Tibial artery (tissue), 4 donors: Measurements from ENCODE around the gene DNAJC13.

Source experiments
- DNase-seq, 2 donors: peaks; one replicate each; pipeline ENCODE4 v3.0.0-alpha.2; 2019
- H3K27ac ChIP-seq, 2 donors: fragments of 200-600 bp; sonication (generic) in 1 of 2; 1 replicate in 1 of 2; 2 replicates in 1 of 2; pipeline ENCODE4 v1.5.1; 2018 to 2019; ENCODE audit warnings: mild to moderate bottlenecking in 1 of 2
- H3K27me3 ChIP-seq, 2 donors: fragments of 200-600 bp; sonication (generic) in 1 of 2; one replicate each; pipeline versions ENCODE4 v1.5.1 to v1.6.0; 2016 to 2019
- H3K36me3 ChIP-seq, 3 donors: fragments of 200-600 bp; sonication (generic) in 2 of 3; one replicate each; pipeline ENCODE4 v1.5.1; 2016 to 2019; ENCODE audit warnings: mild to moderate bottlenecking in 2 of 3
- H3K4me1 ChIP-seq, 4 donors: fragments of 200-600 bp; sonication (generic) in 2 of 4; 1 replicate in 3 of 4; 2 replicates in 1 of 4; pipeline ENCODE4 v1.5.1; 2016 to 2019
- H3K4me3 ChIP-seq, 2 donors: fragments of 200-600 bp; sonication (generic) in 1 of 2; 1 replicate in 1 of 2; 2 replicates in 1 of 2; pipeline ENCODE4 v1.5.1; 2018 to 2019; ENCODE audit warnings: mild to moderate bottlenecking in 2 of 2
- H3K9me3 ChIP-seq, 3 donors: fragments of 200-600 bp; sonication (generic) in 1 of 3; one replicate each; pipeline ENCODE4 v1.5.1; 2016 to 2019
- intact Hi-C: fragments of 100-400 bp; cut with DNase I; formaldehyde crosslinking; loops from one replicate; pipeline ENCODE4 v1.15.0; 2023; ENCODE audit warnings: low total_unique reads
- TF ChIP-seq, protein P1 (sequence below), 2 experiments: fragments of 200-600 bp in 1 of 2; fragments of 450-650 bp in 1 of 2; IDR thresholded peaks; one replicate each; pipeline ENCODE4 v1.5.1; 2017 to 2019; ENCODE audit warnings: antibody characterized with exemption in 2 of 2, mild to moderate bottlenecking in 1 of 2, moderate library complexity in 1 of 2

DNAJC13 gene

DNA sequence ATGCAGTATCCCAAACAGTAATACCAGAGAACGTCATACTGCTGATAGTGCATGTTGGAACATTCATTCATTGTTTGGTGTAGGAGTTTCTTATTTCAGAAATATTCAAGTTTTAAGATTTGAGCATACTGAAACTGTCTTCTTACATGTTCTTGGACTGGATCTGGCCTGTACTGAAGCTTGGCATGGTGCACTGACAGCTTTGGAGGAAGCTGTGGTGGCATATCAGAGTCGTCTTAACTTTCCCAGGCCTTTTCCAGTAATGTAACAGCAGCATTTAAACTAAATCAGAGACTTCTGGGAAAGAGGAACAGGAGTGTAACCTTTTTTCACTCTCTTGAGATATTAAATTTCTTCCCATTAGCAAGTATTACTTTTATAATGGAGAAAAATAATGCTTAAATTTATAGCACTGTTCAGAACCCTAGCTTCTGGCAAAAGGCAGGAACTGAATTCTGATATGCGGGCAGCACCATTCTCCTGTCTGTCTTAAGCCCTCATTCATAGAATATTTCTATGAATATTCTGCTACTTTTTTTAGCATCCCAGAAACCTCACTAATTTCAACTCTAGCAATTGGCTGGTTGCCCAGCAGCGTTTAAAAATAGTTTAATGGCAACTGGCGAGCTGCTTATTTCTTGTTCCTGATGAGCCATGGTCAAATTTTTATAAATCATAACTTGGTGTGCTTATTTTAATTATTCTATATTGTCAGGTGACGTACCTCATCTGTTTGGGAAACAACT, 31.1 kb downstream of the DNAJC13 start:
- TF ChIP-seq, protein P1, sequence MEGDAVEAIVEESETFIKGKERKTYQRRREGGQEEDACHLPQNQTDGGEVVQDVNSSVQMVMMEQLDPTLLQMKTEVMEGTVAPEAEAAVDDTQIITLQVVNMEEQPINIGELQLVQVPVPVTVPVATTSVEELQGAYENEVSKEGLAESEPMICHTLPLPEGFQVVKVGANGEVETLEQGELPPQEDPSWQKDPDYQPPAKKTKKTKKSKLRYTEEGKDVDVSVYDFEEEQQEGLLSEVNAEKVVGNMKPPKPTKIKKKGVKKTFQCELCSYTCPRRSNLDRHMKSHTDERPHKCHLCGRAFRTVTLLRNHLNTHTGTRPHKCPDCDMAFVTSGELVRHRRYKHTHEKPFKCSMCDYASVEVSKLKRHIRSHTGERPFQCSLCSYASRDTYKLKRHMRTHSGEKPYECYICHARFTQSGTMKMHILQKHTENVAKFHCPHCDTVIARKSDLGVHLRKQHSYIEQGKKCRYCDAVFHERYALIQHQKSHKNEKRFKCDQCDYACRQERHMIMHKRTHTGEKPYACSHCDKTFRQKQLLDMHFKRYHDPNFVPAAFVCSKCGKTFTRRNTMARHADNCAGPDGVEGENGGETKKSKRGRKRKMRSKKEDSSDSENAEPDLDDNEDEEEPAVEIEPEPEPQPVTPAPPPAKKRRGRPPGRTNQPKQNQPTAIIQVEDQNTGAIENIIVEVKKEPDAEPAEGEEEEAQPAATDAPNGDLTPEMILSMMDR (IDR thresholded peaks at IDR 0.05), result no peak
- H3K27me3 ChIP-seq, result no peaks in the 10 kb centered on the region
- H3K9me3 ChIP-seq, result no peaks in the 10 kb centered on the region
- DNase-seq, result peak; percentile 72 to 75
- peak overlapping the region; percentile 64 to 73 for H3K27ac ChIP-seq
- H3K36me3 ChIP-seq, result peaks cover 0 to 26% (median 16%) of the 10 kb centered on the region in 3 donors
- intact Hi-C loops, result loop anchor here (10.0 kb wide), 1 partner anchor 94 kb away; no protein-coding TSS in a partner anchor
- no peak overlapping the region for H3K4me3 ChIP-seq
- H3K4me1 ChIP-seq, result peaks cover 0 to 60% (median 27%) of the 10 kb centered on the region in 4 donors

DNA sequence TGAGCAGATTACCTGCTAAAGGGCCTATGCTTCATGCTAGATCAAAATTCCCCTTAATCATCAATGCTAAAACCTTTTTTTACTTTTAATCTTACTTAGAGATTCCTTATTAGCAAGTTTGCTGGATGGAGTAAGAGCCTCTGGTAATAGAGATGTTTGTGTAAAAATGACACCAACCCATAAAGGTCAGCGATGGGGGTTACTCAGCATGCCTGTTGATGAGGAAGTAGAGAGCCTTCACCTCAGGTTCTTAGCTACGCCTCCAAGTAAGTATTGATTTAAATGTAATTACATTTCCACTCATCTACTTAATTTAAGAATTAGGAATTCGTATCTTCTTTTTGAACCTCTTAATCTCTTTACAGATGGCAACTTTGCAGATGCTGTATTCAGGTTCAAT, 38.8 kb downstream of the DNAJC13 start:
- H3K36me3 ChIP-seq, result peaks cover 55 to 93% (median 79%) of the 10 kb centered on the region in 3 donors
- no peaks in the 10 kb centered on the region for H3K9me3 ChIP-seq
- H3K4me3 ChIP-seq, result no peak overlapping the region
- no peak for DNase-seq
- intact Hi-C loops, result no loop called here
- H3K4me1 ChIP-seq, result no peaks in the 10 kb centered on the region
- TF ChIP-seq, protein P1 (IDR thresholded peaks at IDR 0.05), result no peak
- no peak overlapping the region for H3K27ac ChIP-seq
- H3K27me3 ChIP-seq, result no peaks in the 10 kb centered on the region

DNA sequence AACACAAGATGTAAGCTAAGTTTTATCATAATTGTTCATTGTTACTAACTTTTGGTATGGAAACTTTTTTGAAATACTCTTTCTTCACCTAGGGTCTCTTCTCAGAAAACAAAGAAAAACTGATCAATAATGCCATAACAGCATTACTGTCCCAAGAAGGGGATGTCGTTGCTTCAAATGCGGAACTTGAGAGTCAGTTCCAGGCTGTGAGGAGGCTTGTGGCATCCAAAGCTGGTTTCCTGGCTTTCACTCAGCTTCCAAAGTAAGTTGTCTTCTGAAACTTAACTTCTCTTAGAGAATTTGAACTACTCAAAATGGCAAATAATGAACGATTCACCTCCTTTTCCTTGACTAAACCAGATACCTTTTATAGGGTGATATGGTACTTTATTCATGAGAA, 39.3 kb downstream of the DNAJC13 start:
- no peaks in the 10 kb centered on the region for H3K9me3 ChIP-seq
- H3K4me3 ChIP-seq, result no peak overlapping the region
- H3K36me3 ChIP-seq, result peaks cover 59 to 93% (median 83%) of the 10 kb centered on the region in 3 donors
- no peaks in the 10 kb centered on the region for H3K27me3 ChIP-seq
- H3K27ac ChIP-seq, result no peak overlapping the region
- intact Hi-C loops, result no loop called here
- no peak for DNase-seq
- H3K4me1 ChIP-seq, result no peaks in the 10 kb centered on the region
- TF ChIP-seq, protein P1 (IDR thresholded peaks at IDR 0.05), result no peak

DNA sequence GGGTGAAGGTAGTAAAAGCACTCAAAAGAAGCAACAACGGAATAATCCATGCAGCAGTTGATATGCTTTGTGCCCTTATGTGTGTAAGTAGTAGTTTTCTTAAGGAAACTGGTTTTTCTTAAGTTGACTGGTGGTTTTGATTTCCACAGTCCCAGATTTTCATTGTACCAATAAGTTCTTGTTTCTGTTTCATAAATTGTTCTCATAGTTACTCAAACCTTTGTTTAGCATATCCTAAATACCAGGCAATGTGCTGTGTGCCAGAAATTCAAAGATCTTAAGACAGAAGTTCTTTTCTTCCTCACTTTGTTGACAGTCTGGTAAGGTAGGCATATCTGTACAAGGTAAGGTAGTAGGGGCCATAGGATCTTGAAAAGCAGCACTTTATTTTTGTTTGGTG, 40.0 kb downstream of the DNAJC13 start:
- no peak for DNase-seq
- H3K27ac ChIP-seq, result no peak overlapping the region
- no peaks in the 10 kb centered on the region for H3K27me3 ChIP-seq
- H3K4me3 ChIP-seq, result no peak overlapping the region
- intact Hi-C loops, result no loop called here
- TF ChIP-seq, protein P1 (IDR thresholded peaks at IDR 0.05), result no peak
- no peaks in the 10 kb centered on the region for H3K4me1 ChIP-seq
- H3K36me3 ChIP-seq, result peaks cover 62 to 96% (median 85%) of the 10 kb centered on the region in 3 donors
- H3K9me3 ChIP-seq, result no peaks in the 10 kb centered on the region

DNA sequence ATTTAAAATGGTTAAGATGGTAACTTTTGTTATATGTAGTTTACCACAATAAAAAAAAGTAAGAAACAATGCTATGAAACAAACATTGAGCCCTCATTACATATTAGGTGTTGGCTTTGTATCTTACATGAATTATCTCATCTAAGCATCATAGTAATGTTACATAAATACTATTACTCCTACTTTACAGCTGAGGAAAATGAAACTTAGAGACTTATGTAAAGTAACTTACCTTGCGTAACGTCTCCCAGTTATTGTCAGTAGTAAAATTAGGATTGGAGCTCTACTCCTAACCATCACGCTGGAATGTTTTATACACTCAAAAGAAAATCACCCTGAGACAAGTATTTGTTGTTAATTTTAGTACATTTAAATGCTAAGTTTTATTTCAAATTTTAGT, 42.2 kb downstream of the DNAJC13 start:
- intact Hi-C loops, result no loop called here
- TF ChIP-seq, protein P1 (IDR thresholded peaks at IDR 0.05), result no peak
- DNase-seq, result no peak
- Histone ChIP-seq H3K27ac (no peak overlapping the region), H3K9me3 (no peaks in the 10 kb centered on the region), H3K27me3 (no peaks in the 10 kb centered on the region), H3K4me1 (no peaks in the 10 kb centered on the region), H3K4me3 (no peak overlapping the region), H3K36me3 (peaks cover 71 to 90% (median 84%) of the 10 kb centered on the region in 3 donors)
